HEK293 (cell line): Measurements from ENCODE around the gene ZSCAN2.

ENCODE experiments used
- GLI2 ChIP-seq: fragments of 450-650 bp; formaldehyde crosslinking; IDR thresholded peaks from 2 replicates; pipeline ENCODE4; 2017; ENCODE audit warnings: missing biosample characterization, missing genetic modification characterization, low read depth, borderline replicate concordance
- INSM2 ChIP-seq: fragments of 450-650 bp; formaldehyde crosslinking; IDR thresholded peaks from 2 replicates; pipeline ENCODE4 v1.5.1; 2016; ENCODE audit warnings: missing biosample characterization, missing genetic modification characterization
- KLF16 ChIP-seq: fragments of 450-650 bp; formaldehyde crosslinking; IDR thresholded peaks from 2 replicates; pipeline ENCODE4 v1.5.1; 2017; ENCODE audit warnings: missing biosample characterization, missing genetic modification characterization
- PRDM6 ChIP-seq: fragments of 450-650 bp; formaldehyde crosslinking; IDR thresholded peaks from 2 replicates; pipeline ENCODE4 v1.5.1; 2017; ENCODE audit warnings: missing biosample characterization, missing genetic modification characterization
- REST ChIP-seq: fragments of 450-650 bp; formaldehyde crosslinking; IDR thresholded peaks from 2 replicates; pipeline ENCODE4 v1.5.1; 2016; ENCODE audit warnings: missing biosample characterization, missing genetic modification characterization
- WT1 ChIP-seq: fragments of 450-650 bp; formaldehyde crosslinking; IDR thresholded peaks from 2 replicates; pipeline ENCODE4 v1.5.1; 2016; ENCODE audit warnings: missing biosample characterization, missing genetic modification characterization
- ZBTB11 ChIP-seq: fragments of 450-650 bp; formaldehyde crosslinking; conservative IDR thresholded peaks from 2 replicates; pipeline ENCODE4 v1.5.1; 2016; ENCODE audit warnings: low read depth, missing biosample characterization, missing genetic modification characterization
- ZBTB17 ChIP-seq: fragments of 450-650 bp; formaldehyde crosslinking; IDR thresholded peaks from 2 replicates; pipeline ENCODE4 v1.5.1; 2016; ENCODE audit warnings: missing biosample characterization, missing genetic modification characterization
- ZBTB7A ChIP-seq: fragments of 450-650 bp; formaldehyde crosslinking; IDR thresholded peaks from 2 replicates; pipeline ENCODE4 v1.5.1; 2016; ENCODE audit warnings: low read depth, missing biosample characterization, missing genetic modification characterization
- ZEB2 ChIP-seq: fragments of 450-650 bp; formaldehyde crosslinking; IDR thresholded peaks from 2 replicates; pipeline ENCODE4 v1.5.1; 2016; ENCODE audit warnings: missing biosample characterization, missing genetic modification characterization
- ZNF146 ChIP-seq: fragments of 450-650 bp; formaldehyde crosslinking; IDR thresholded peaks from 2 replicates; pipeline ENCODE4 v1.5.1; 2016; ENCODE audit warnings: missing biosample characterization, missing genetic modification characterization
- ZNF2 ChIP-seq: fragments of 450-650 bp; formaldehyde crosslinking; IDR thresholded peaks from 2 replicates; pipeline ENCODE4 v1.5.1; 2016; ENCODE audit warnings: missing biosample characterization, missing genetic modification characterization
- ZNF221 ChIP-seq: fragments of 450-650 bp; formaldehyde crosslinking; IDR thresholded peaks from 2 replicates; pipeline ENCODE4 v1.5.1; 2017; ENCODE audit warnings: missing biosample characterization, missing genetic modification characterization, borderline replicate concordance
- ZNF302 ChIP-seq: fragments of 450-650 bp; formaldehyde crosslinking; IDR thresholded peaks from 2 replicates; pipeline ENCODE4 v1.5.1; 2016; ENCODE audit warnings: missing biosample characterization, missing genetic modification characterization, low read depth
- ZNF324 ChIP-seq: fragments of 450-650 bp; formaldehyde crosslinking; IDR thresholded peaks from 2 replicates; pipeline ENCODE4 v1.5.1; 2016; ENCODE audit warnings: missing biosample characterization, missing genetic modification characterization
- ZNF398 ChIP-seq: fragments of 450-650 bp; formaldehyde crosslinking; IDR thresholded peaks from 2 replicates; pipeline ENCODE4 v1.5.1; 2017; ENCODE audit warnings: missing biosample characterization, missing genetic modification characterization
- ZNF501 ChIP-seq: fragments of 450-650 bp; formaldehyde crosslinking; IDR thresholded peaks from 2 replicates; pipeline ENCODE4 v1.5.1; 2016; ENCODE audit warnings: missing biosample characterization, missing genetic modification characterization
- ZNF600 ChIP-seq: fragments of 450-650 bp; formaldehyde crosslinking; IDR thresholded peaks from 2 replicates; pipeline ENCODE4 v1.5.1; 2016; ENCODE audit warnings: missing biosample characterization, missing genetic modification characterization
- ZNF645 ChIP-seq: fragments of 450-650 bp; formaldehyde crosslinking; IDR thresholded peaks from 2 replicates; pipeline ENCODE4; 2016; ENCODE audit warnings: missing biosample characterization, missing genetic modification characterization
- ZNF76 ChIP-seq: fragments of 450-650 bp; formaldehyde crosslinking; IDR thresholded peaks from 2 replicates; pipeline ENCODE4; 2016; ENCODE audit warnings: low read depth, missing biosample characterization, missing genetic modification characterization, borderline replicate concordance
- ZNF768 ChIP-seq: fragments of 450-650 bp; formaldehyde crosslinking; IDR thresholded peaks from 2 replicates; pipeline ENCODE4 v1.5.1; 2018; ENCODE audit warnings: missing biosample characterization, mild to moderate bottlenecking, missing genetic modification characterization

Gene ZSCAN2

GRCh38 chr15:84653910-84654688, 53.3 kb downstream of the ZSCAN2 start, which contains the start of gene WDR73 (continued):
- TF ChIP-seq PRDM6 (tag by site-specific recombination): no peak
- no peak for TF ChIP-seq ZNF302
- TF ChIP-seq ZNF76: peak; percentile 85; the same call in 1 of the 2 replicates
- TF ChIP-seq ZEB2 (tag by site-specific recombination): peak; percentile 40; the same call in 1 of the 2 replicates
- no peak for TF ChIP-seq ZNF324 (tag by site-specific recombination)
- peak; percentile 38; the same call in 1 of the 2 replicates for TF ChIP-seq ZNF146
- no peak for TF ChIP-seq ZNF645
- TF ChIP-seq ZNF221 (tag by site-specific recombination): no peak
- TF ChIP-seq ZBTB17 (tag by site-specific recombination): peak; percentile 62
- peak; percentile 89 for TF ChIP-seq KLF16 (tag by site-specific recombination)
- no peak for TF ChIP-seq ZNF600 (tag by site-specific recombination)
- TF ChIP-seq ZNF398 (tag by site-specific recombination): no peak
- no peak for TF ChIP-seq ZBTB7A (tag by site-specific recombination)
- TF ChIP-seq ZBTB11 (tag by site-specific recombination): peak; percentile 92
- TF ChIP-seq ZNF501: peak; percentile 86; the same call in 1 of the 2 replicates
- TF ChIP-seq ZNF768: no peak
- peak; percentile 27; the same call in 1 of the 2 replicates for TF ChIP-seq WT1 (tag by site-specific recombination)
- TF ChIP-seq GLI2 (tag by site-specific recombination): no peak
- TF ChIP-seq REST (tag by site-specific recombination): no peak
- TF ChIP-seq INSM2 (tag by site-specific recombination): peak; percentile 56; the same call in 1 of the 2 replicates
- TF ChIP-seq ZNF2: peak; percentile 74
